ENCODE measurements around the gene OR56A1. TPM values are rescaled to one million over a fixed set of nuclear protein-coding genes. Genes with fewer than 3 reads are reported as not detected.

Gene OR56A1
- total RNA-seq, 4 donors from 2014 or later = 0.23 TPM; not detected in 3

DNA sequence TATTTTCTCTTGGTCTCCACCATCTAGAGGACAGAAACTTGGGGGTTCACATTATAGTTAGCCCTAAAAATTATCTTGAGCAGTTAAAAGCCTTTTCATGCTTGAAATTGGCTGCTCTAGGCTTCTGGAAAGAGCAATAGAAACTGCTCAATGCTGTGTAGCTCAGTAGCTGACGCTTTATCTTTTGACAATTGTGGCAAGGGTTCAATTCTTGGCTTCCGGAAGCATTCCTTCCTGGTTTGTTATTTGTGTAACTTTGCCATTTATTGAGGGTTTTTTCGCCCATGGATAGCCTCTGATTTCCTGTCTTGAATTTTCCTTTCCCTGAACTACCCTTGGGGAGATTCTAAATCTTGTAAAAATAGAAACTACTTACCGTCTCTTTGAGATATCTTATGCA is 10.3 kb upstream of the OR56A1 start:
- Histone ChIP-seq H3K9me3 (no peaks in the 10 kb centered on the region), H3K4me3 (no peak overlapping the region), H3K36me3 (no peaks in the 10 kb centered on the region), H3K4me1 (no peaks in the 10 kb centered on the region), H3K27me3 (peaks cover 4% of the 10 kb centered on the region), H3K27ac (no peak overlapping the region)
- TF ChIP-seq POLR2AphosphoS5 (IDR thresholded peaks at IDR 0.05) (no peak), EP300 (IDR thresholded peaks at IDR 0.05) (no peak), POLR2A (IDR thresholded peaks at IDR 0.05) (no peak)
- TF ChIP-seq, protein P1, sequence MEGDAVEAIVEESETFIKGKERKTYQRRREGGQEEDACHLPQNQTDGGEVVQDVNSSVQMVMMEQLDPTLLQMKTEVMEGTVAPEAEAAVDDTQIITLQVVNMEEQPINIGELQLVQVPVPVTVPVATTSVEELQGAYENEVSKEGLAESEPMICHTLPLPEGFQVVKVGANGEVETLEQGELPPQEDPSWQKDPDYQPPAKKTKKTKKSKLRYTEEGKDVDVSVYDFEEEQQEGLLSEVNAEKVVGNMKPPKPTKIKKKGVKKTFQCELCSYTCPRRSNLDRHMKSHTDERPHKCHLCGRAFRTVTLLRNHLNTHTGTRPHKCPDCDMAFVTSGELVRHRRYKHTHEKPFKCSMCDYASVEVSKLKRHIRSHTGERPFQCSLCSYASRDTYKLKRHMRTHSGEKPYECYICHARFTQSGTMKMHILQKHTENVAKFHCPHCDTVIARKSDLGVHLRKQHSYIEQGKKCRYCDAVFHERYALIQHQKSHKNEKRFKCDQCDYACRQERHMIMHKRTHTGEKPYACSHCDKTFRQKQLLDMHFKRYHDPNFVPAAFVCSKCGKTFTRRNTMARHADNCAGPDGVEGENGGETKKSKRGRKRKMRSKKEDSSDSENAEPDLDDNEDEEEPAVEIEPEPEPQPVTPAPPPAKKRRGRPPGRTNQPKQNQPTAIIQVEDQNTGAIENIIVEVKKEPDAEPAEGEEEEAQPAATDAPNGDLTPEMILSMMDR (IDR thresholded peaks at IDR 0.05) = no peak
- WGBS, 2 donors (ENCODE audit: low coverage in 1 of 2) = 47 to 59% methylated on average over 4 of the region's 4 CpGs
- no peak for ATAC-seq

DNA sequence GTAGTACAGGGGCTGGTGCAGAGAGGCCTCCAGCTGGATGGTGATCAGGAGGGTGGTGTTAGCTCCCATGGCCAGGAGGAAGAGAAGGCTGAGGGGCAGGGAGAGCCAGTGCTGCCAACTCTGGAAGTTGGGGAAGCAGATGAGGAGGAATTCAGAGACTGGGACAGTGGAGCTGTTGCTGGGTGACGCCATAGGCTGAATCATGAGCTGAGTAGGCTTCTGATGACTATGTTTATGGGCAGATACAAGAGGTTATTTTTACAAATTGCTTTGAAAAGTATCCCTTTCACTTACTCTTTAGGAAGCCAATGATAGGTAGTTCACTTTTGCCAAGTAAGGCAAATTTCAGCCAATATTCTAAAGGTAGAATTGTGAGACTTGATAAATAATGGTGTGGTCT is 3.1 kb downstream of the OR56A1 start:
- WGBS, 2 donors (ENCODE audit: low coverage in 1 of 2) = 67 to 86% methylated on average over 1 of the region's 1 CpG
- ATAC-seq = no peak
- Histone ChIP-seq H3K4me1 (peaks cover 0 to 11% (median 0%) of the 10 kb centered on the region in 3 donors), H3K27me3 (no peaks in the 10 kb centered on the region), H3K9me3 (no peaks in the 10 kb centered on the region), H3K4me3 (no peak overlapping the region), H3K27ac (no peak overlapping the region), H3K36me3 (no peaks in the 10 kb centered on the region)
- TF ChIP-seq, protein P1 (IDR thresholded peaks at IDR 0.05) = no peak
- TF ChIP-seq POLR2AphosphoS5 (IDR thresholded peaks at IDR 0.05) = no peak

DNA sequence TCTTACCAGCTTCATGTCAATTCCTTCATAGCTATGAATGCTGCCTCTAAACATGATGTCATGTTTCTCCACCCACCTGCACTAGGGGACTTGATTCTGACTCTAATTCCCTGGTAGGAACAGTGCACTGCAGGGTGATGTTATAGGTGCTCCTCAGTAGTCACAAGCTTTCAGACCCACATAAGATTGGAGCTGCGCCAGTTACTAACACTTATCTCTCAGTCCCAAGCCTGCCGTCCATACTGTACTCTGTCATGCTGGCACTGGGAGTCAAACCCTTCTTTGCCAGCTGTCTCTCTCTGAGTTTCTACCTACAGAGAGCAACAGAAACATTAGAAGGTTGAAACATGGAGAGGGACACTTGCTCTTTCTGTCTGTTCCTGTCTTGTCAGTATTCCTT is 5.5 kb downstream of the OR56A1 start:
- 63 to 100% methylated on average over 2 of the region's 2 CpGs for WGBS, 2 donors (ENCODE audit: low coverage in 1 of 2)
- Histone ChIP-seq H3K27me3 (no peaks in the 10 kb centered on the region), H3K27ac (no peak overlapping the region), H3K4me3 (no peak overlapping the region), H3K9me3 (no peaks in the 10 kb centered on the region), H3K36me3 (no peaks in the 10 kb centered on the region), H3K4me1 (no peaks in the 10 kb centered on the region)
- TF ChIP-seq POLR2AphosphoS5 (IDR thresholded peaks at IDR 0.05) (no peak), EP300 (IDR thresholded peaks at IDR 0.05) (no peak), POLR2A (IDR thresholded peaks at IDR 0.05) (no peak)
- TF ChIP-seq, protein P1 (IDR thresholded peaks at IDR 0.05) = no peak
- ATAC-seq = no peak

DNA sequence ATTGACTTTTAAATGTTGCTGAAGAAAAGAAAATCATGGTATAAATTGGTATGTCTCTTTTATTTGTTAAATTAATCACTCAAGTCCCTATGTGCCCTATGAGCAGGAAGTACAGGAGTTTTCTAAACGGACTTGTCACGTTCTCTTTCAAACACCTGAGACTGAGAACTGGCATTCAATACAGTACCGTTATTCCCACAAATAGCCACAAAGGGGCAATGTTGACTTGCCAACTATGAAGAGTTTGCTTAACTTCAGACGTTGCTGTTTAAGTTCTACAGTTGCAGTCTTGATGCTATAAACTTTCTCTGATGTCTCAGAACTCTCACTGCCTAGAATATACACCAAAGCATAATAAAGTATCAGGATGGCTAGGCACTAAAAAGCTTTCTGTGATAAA is 7.6 kb downstream of the OR56A1 start:
- Histone ChIP-seq H3K36me3 (no peaks in the 10 kb centered on the region), H3K27ac (no peak overlapping the region), H3K9me3 (no peaks in the 10 kb centered on the region), H3K4me1 (no peaks in the 10 kb centered on the region), H3K4me3 (no peak overlapping the region), H3K27me3 (no peaks in the 10 kb centered on the region)
- TF ChIP-seq POLR2AphosphoS5 (IDR thresholded peaks at IDR 0.05) (peak; percentile 12), EP300 (IDR thresholded peaks at IDR 0.05) (no peak), POLR2A (IDR thresholded peaks at IDR 0.05) (no peak)
- TF ChIP-seq, protein P1 (IDR thresholded peaks at IDR 0.05) = peak; percentile 13 to 65 (median 50)
- 0 to 1% methylated on average over 4 of the region's 4 CpGs for WGBS, 2 donors (ENCODE audit: low coverage in 1 of 2)
- ATAC-seq = no peak

DNA sequence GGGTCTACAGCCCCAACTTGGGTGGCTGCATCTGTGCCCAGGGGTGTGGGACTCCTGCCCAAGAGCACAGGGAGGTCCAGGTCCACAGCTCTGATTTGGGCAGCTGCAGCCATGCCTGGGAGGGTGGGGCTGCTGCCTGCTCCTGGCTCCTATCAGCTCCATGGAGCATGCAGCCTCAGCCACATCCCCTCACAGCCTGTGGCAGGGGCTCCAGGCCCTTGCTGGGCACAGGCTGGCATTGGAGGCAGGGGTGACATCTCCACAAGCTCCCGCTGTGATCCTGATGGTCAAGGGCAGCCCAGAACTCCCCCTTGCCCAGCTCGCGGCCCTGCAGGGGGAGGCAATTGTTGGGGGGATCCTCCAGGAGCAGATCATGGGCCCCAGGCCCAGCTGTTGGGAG is 17.5 kb downstream of the OR56A1 start:
- Histone ChIP-seq H3K27ac (no peak overlapping the region), H3K9me3 (peaks cover 0 to 3% (median 0%) of the 10 kb centered on the region in 3 donors), H3K36me3 (no peaks in the 10 kb centered on the region), H3K4me1 (no peaks in the 10 kb centered on the region), H3K27me3 (peaks cover 22% of the 10 kb centered on the region), H3K4me3 (no peak overlapping the region)
- 100% methylated on average over 1 of the region's 3 CpGs; no CpG with 5 or more reads in 1 of the 2 donors for WGBS, 2 donors (ENCODE audit: low coverage in 1 of 2)
- ATAC-seq = no peak
- TF ChIP-seq, protein P1 (IDR thresholded peaks at IDR 0.05) = no peak
- no peak for TF ChIP-seq POLR2AphosphoS5 (IDR thresholded peaks at IDR 0.05)
- no peak for TF ChIP-seq EP300 (IDR thresholded peaks at IDR 0.05)
- TF ChIP-seq POLR2A (IDR thresholded peaks at IDR 0.05) = no peak
